Fibroblast of skin of left biceps (primary cell): ENCODE data around the gene EID1.
"Not testable (repeated sequence)": the region's sequence is repeated elsewhere in the genome, so short reads cannot be mapped to it uniquely, and the experiment has no call there.

Experiments used
- DNase-seq, 2 experiments: peaks; one replicate each; pipeline ENCODE4 v3.0.0-alpha.2; 2013; ENCODE audit warnings: low read depth in 2 of 2

The EID1 gene

DNA sequence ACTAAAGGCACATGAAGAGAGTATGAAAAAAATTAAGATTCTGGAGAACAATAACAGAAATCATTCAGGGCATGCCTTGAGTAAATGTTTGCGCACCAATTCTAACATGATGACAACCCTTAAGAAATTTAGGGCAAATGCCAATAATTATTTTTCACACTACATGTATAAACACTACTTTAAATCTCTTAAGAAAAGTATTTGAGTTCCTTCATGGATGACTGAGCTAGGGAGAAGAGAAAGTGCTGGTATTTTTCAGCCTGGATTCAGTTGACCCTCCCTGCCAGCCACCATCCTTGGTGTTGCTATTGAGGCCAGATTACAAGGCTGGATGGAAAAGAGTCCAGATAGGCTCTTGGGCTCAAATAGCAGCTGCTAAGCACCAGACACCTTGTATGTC is 8.0 kb upstream of the EID1 start:
- no peak for DNase-seq

- DNase-seq, result no peak
Observed at GRCh38 chr15:48871542-48871941, 6.4 kb upstream of the EID1 start.

GRCh38 chr15:48872632-48873031 is 5.3 kb upstream of the EID1 start:
- DNase-seq, result no peak

GRCh38 chr15:48875241-48875960 is 2.5 kb upstream of the EID1 start:
- DNase-seq, result no peak

GRCh38 chr15:48876057-48876456 is 1.9 kb upstream of the EID1 start:
- DNase-seq, result no peak

DNA sequence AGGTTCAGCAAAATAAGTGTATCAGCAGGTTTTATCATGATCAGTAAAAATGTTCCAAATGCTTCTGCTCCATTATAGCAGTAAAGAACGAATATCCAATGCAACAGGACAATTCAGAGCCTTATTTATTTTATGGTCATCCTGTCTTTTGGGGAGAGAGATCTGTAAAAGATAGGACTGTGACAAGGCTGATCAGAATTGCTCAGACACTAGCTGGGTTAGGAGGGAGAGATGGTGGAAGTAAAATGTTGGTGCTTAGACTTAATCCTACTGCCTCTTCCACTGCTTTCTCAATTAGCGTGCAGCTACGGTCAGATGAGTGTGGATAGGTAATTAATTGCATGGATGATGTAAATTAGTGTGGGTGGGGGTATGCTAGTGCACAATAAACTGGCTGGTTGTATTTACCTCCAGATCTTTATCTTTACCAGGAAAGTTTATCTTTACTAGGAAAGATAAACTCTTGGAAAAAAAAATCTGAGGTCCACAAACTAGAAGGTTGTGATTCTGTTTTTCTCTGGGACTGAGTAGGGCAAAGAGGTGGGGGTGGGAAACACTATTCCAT is 2.2 kb downstream of the EID1 start:
- DNase-seq, result no peak

DNA sequence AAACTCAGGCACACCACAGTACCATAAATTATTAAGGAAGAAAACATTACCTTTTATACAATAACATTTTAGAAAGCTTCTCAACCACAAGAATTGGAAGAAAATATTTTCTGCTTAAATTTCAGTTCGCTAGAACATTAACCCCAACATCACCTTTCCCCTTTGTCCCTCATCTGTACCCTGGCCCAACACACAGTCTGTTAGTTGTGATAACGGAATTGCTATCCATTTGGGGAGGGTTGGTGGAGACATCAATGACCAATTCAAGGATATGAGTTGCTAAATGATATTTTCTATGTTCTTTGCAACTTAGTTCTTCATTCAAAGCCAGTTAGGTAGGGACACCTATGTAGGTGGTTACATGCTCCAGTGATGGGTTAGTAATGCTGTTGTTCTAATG is 5.8 kb downstream of the EID1 start:
- DNase-seq, result no peak

DNA sequence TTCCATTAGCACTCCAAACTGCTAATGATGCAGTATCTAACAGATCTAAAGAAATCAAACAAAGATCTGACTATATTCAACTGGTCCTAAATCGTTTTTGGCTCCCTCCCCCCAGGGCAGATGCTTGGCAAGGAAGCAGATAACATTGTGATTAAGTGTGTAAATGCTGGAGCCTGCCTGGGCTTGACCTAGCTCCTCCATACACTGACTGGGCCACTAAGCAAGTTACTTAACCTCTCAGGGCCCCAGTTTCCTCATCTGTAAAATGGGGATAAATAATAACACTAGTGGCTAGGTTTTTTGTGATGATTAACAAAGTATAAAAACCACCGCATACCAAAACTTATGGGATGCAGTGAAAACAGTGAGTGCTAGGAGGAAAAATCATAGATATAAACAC is 9.2 kb downstream of the EID1 start:
- no peak for DNase-seq

DNA sequence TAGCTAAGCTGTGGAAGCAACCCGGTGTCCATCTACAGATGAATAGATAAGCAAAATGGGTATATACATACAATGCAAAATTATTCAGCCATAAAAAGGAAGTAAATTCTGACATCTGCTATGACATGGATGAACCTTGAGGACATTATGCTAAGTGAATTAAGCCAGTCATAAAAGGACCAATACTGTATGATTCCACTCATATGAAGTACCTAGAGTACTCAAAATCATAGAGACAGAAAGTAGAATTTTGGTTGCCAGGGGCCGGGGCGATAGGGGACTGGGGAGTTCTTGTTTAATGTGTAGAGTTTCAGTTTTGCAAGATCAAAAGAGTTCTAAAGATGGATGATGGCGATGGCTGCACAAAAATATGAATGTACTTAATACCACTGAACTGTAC is 10.3 kb downstream of the EID1 start:
- DNase-seq, result no peak

GRCh38 chr15:48888836-48889235 is 10.9 kb downstream of the EID1 start:
- DNase-seq, result no peak

DNA sequence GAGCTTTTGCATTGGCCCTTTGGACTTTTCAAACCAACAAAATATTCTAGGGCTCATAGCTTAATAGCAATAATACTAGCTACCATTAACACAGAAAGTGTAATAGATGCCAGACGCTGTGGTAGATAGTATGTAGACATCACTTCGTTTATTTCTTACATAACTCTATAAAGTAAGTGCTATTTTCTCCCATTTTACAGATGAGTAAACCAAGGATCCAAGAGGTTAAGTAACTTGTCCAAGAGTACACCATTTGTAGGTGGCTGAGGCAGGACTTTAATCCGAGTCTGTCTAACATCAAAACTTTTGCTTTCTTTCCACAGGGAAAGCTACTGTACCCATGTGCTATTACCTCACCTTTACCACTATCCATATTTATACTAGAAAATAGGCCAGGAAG is 12.0 kb downstream of the EID1 start:
- DNase-seq, result no peak

GRCh38 chr15:48890375-48890972 is 12.5 kb downstream of the EID1 start:
- DNase-seq, result no peak

GRCh38 chr15:48891232-48891765 is 13.4 kb downstream of the EID1 start:
- DNase-seq, result no peak

DNA sequence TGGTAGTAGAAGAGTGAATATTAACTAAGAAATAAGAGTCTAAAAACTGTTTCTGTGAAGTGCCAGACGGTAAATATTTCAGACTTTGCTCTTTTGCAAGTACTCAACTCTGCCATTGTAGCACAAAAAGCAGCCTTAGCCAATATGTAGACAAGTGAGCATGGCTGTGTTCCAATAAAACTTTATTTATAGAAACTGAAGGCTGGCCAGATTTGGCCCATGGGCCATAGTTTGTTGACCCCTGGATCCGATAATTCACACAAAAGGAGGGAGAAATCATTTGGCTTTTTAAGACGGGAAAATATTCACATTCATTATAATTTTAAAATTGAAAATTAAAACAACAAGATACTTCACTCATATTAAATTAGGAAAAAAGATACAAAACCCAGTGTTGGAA is 15.4 kb downstream of the EID1 start:
- DNase-seq, result no peak

GRCh38 chr15:48896869-48897814 is 19.2 kb downstream of the EID1 start:
- DNase-seq, result peak; percentile 47 to 53

DNA sequence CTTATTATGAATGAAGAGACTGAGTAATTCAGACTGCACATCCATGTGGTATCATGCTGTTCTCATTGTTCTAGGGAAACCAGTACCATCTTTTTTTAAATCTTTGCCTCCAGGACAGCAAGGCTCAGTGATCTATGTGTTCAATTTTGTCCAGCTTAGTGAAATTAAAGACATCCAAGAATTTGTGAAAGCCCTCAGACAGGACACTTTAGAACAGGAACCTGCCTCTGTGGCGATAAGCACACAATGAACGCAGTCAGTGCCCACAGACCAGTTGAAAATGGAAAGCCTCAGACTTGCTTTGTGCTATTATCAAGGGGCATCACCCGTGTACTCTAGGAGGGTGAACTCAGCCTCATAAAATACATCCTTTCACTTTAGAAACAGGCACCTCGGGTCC is 20.1 kb downstream of the EID1 start:
- DNase-seq, result no peak

- DNase-seq, result no peak
Observed at GRCh38 chr15:48898446-48898845, 20.5 kb downstream of the EID1 start.

GRCh38 chr15:48899793-48900192 is 21.9 kb downstream of the EID1 start:
- no peak for DNase-seq

DNA sequence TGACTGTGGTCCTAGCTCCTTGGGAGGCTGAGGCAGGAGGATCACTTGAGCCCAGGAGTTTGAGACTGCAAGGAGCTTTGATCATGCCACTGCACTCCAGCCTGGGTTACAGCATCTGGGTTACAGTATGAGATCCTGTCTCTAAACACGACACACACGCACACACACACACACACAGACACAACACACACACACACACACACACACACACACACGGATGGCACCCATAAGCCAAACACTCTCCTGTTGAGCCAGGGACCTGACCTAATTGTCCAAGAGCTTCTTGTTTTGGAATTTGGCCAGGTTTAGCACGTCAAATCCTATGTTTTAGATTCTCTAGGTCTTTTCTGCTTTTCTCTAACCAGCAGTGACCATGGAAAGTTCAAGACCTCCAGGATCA is 26.8 kb downstream of the EID1 start:
- DNase-seq, result no peak

GRCh38 chr15:48905216-48905615 is 27.3 kb downstream of the EID1 start:
- DNase-seq, result no peak

DNA sequence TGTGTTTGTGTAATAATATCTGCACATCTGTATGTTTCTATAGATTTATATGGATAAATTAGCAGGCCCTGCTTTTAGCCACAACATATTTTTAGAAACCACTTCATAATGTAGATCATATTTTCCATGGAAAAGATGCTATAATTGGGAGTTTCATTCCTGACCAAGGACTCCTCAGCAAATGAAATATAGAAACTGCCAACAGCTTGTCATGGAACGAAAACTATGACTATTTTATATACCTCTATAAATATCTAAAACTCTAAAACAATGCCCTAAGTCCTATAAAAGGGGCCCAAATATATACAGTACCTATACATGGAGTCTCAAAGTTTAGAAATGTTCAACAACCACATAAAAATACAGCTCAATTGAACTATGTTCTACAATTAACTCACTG is 27.9 kb downstream of the EID1 start:
- no peak for DNase-seq

- not testable (repeated sequence) for DNase-seq
Observed at GRCh38 chr15:48909313-48909712, 31.4 kb downstream of the EID1 start.
